Fibroblast of skin of back (primary cell): ENCODE data around the gene SMCO4.
"Not testable (repeated sequence)": the region's sequence is repeated elsewhere in the genome, so short reads cannot be mapped to it uniquely, and the experiment has no call there.

Source experiments
- DNase-seq: peaks from one replicate; pipeline ENCODE4 v3.0.0-alpha.2; 2013

The SMCO4 gene

GRCh38 chr11:93476796-93477195, 66.4 kb downstream of the SMCO4 start:
- DNase-seq = peak; percentile 25

- no peak for DNase-seq
Observed at GRCh38 chr11:93474123-93474522, 69.1 kb downstream of the SMCO4 start.

GRCh38 chr11:93468290-93468689, 74.9 kb downstream of the SMCO4 start:
- DNase-seq = no peak

GRCh38 chr11:93467054-93467453, 76.1 kb downstream of the SMCO4 start:
- no peak for DNase-seq

GRCh38 chr11:93464927-93465540, 78.2 kb downstream of the SMCO4 start:
- no peak for DNase-seq

GRCh38 chr11:93463666-93464065, 79.5 kb downstream of the SMCO4 start:
- not testable (repeated sequence) for DNase-seq

- DNase-seq = no peak
Observed at GRCh38 chr11:93458286-93458685, 84.9 kb downstream of the SMCO4 start.

GRCh38 chr11:93444617-93445073, 98.5 kb downstream of the SMCO4 start:
- DNase-seq = no peak

- DNase-seq = not testable (repeated sequence)
Observed at GRCh38 chr11:93443232-93443631, 100.0 kb downstream of the SMCO4 start.

GRCh38 chr11:93432247-93432646, 110.9 kb downstream of the SMCO4 start:
- no peak for DNase-seq
